Left colon (tissue), 2 donors: ENCODE results near the gene DSC2. TPM values are rescaled to one million over a fixed set of nuclear protein-coding genes. Genes with fewer than 3 reads are reported as not detected.
"Not testable (repeated sequence)": the region's sequence is repeated elsewhere in the genome, so short reads cannot be mapped to it uniquely, and the experiment has no call there.

Source experiments
- ATAC-seq: fragments of 200-7000 bp; cut with Tn5 transposase; one replicate; pipeline ENCODE4 v1.9.1; 2020; ENCODE audit warnings: mild to moderate bottlenecking, moderate library complexity
- DNase-seq, 2 donors: peaks; one replicate each; pipeline ENCODE4 v3.0.0-alpha.2; 2020
- intact Hi-C, 2 donors: fragments of 100-400 bp; cut with DNase I in 1 of 2; cut with micrococcal nuclease in 1 of 2; formaldehyde crosslinking; loops; one replicate each; pipeline versions ENCODE4 v1.11.2 to v1.14.0; 2022; cut with DNase I, micrococcal nuclease
- total RNA-seq, 2 donors: library from RNA; stranded (reverse); fragmentation: NEBNext Ultra II Directional; extraction: Animal tissue kit (Norgen Biotek cat#: 25700); gene quantifications; one replicate each; pipeline ENCODE4 v1.2.1, GENCODE V29; 2021
- donor health status: DM: no; HTN: no; CAD: no.
- donor health status: DM: yes; HTN: yes; CAD: no.

DSC2 gene
- total RNA-seq, 2 donors from 2014 or later, result 177 to 261 TPM

- intact Hi-C loops, result no loop called here
- no peak for DNase-seq
- ATAC-seq, result no peak
These were observed 51.6 kb downstream of the DSC2 start for GRCh38 chr18:31050635-31051034.

- ATAC-seq (peak; percentile 30), DNase-seq (no peak)
- intact Hi-C loops, result no loop called here
These were observed 53.0 kb downstream of the DSC2 start for GRCh38 chr18:31049189-31049588.

GRCh38 chr18:31048216-31048615 lies 54.0 kb downstream of the DSC2 start:
- intact Hi-C loops, result no loop called here
- DNase-seq (no peak), ATAC-seq (no peak)

GRCh38 chr18:31046916-31047315 lies 55.3 kb downstream of the DSC2 start:
- intact Hi-C loops, result no loop called here
- ATAC-seq (no peak), DNase-seq (no peak)

GRCh38 chr18:31045599-31045998 lies 56.6 kb downstream of the DSC2 start:
- no peak for DNase-seq
- intact Hi-C loops, result no loop called here

GRCh38 chr18:31044926-31045325 lies 57.3 kb downstream of the DSC2 start:
- intact Hi-C loops, result no loop called here
- no peak for DNase-seq
- no peak for ATAC-seq

More at GRCh38 chr18:31045599-31045998, 56.6 kb downstream of the DSC2 start:
- no peak for ATAC-seq

GRCh38 chr18:31043709-31044108 lies 58.5 kb downstream of the DSC2 start:
- no peak for DNase-seq
- intact Hi-C loops, result no loop called here
- no peak for ATAC-seq

GRCh38 chr18:31042406-31043181 lies 59.6 kb downstream of the DSC2 start, which contains the start of gene DSC3:
Gene DSC3 (minus strand): TSS chr18:31042742. CDS start chr18:31042660, 82 bp downstream.
- peak in 1 of 2 donors; percentile 23 for DNase-seq
- peak; percentile 73 for ATAC-seq
- intact Hi-C loops, result no loop called here

- DNase-seq (no peak), ATAC-seq (peak; percentile 38)
- intact Hi-C loops, result no loop called here
These were observed 60.2 kb downstream of the DSC2 start for GRCh38 chr18:31042084-31042405.

- peak; percentile 56 for ATAC-seq
- intact Hi-C loops, result no loop called here
- peak in 1 of 2 donors; percentile 18 for DNase-seq
These were observed 60.7 kb downstream of the DSC2 start for GRCh38 chr18:31041271-31042083.

GRCh38 chr18:31040686-31041270 lies 61.4 kb downstream of the DSC2 start:
- no peak for ATAC-seq
- intact Hi-C loops, result no loop called here
- DNase-seq, result no peak

- no peak for DNase-seq
- ATAC-seq, result no peak
- intact Hi-C loops, result no loop called here
These were observed 62.8 kb downstream of the DSC2 start for GRCh38 chr18:31039426-31039825.

GRCh38 chr18:31037686-31038085 lies 64.5 kb downstream of the DSC2 start:
- DNase-seq, ATAC-seq, intact Hi-C loops: not testable (repeated sequence)

GRCh38 chr18:31034541-31034940 lies 67.7 kb downstream of the DSC2 start:
- intact Hi-C loops, result no loop called here
- ATAC-seq (no peak), DNase-seq (no peak)

GRCh38 chr18:31030574-31031278 lies 71.5 kb downstream of the DSC2 start:
- DNase-seq (no peak), ATAC-seq (peak; percentile 49)
- intact Hi-C loops, result no loop called here

- DNase-seq (no peak), ATAC-seq (no peak)
- intact Hi-C loops, result no loop called here
These were observed 86.3 kb downstream of the DSC2 start for GRCh38 chr18:31015715-31016434.

- intact Hi-C loops, DNase-seq: not testable (repeated sequence)
- ATAC-seq, result peak; percentile 98
These were observed 90.8 kb downstream of the DSC2 start for GRCh38 chr18:31011455-31011854.

- ATAC-seq, result no peak
These were observed 91.6 kb downstream of the DSC2 start for GRCh38 chr18:31010601-31011000.

More at GRCh38 chr18:31010601-31011000, 91.6 kb downstream of the DSC2 start:
- intact Hi-C loops, result no loop called here
- no peak for DNase-seq
